Hepatocyte (in vitro differentiated cells): ENCODE results near the gene SMKR1.

ENCODE experiments used
- CTCF ChIP-seq: fragments of 200-600 bp; sonication (generic); IDR thresholded peaks from 2 replicates; pipeline ENCODE4 v1.5.1; 2016; ENCODE audit warnings: antibody characterized with exemption, mild to moderate bottlenecking; ENCODE audit not compliant: poor library complexity
- EZH2phosphoT487 ChIP-seq: fragments of 200-600 bp; sonication (generic); IDR thresholded peaks from one replicate; pipeline ENCODE4 v1.6.1; 2018; ENCODE audit warnings: antibody characterized with exemption, mild to moderate bottlenecking, low read depth, moderate library complexity; ENCODE audit not compliant: unreplicated experiment, severe bottlenecking

DNA sequence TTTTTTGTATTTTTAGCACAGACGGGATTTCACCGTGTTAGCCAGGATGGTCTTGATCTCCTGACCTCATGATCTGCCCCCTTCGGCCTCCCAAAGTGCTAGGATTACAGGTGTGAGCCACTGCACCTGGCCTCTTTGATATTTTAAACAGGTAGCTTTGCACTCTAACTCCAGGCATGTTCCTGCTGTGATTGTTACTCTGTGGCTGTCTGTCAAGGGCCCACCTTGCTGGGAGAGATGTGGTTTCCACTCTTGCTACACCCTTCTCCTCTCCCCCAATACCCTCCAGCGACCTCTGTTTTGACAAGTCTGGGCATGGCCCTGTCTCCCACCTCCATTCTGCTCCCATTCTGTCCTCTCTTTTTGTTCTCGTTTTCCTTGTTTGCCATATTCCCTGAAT lies 17.1 kb downstream of the SMKR1 start:
- TF ChIP-seq CTCF (no peak), EZH2phosphoT487 (no peak)
